SK-N-SH (cell line): Measurements from ENCODE around the gene ETDA. TPM values are rescaled to one million over a fixed set of nuclear protein-coding genes. Genes with fewer than 3 reads are reported as not detected.
"Not testable (repeated sequence)": the region's sequence is repeated elsewhere in the genome, so short reads cannot be mapped to it uniquely, and the experiment has no call there.

ENCODE experiments used
- CTCF ChIA-PET: fragments of 300-600, 350-600 bp; formaldehyde crosslinking; extraction: SDS; loops from one replicate; lab custom pipeline; 2021; lab: Yijun Ruan, JAX
- POLR2A ChIA-PET: fragments of 350-600 bp; sonication (Branson Sonifier 250); formaldehyde crosslinking; extraction: SDS; loops from one replicate; lab custom pipeline; 2020; ENCODE audit warnings: antibody characterized with exemption, inconsistent platforms; lab: Yijun Ruan, JAX
- DNase-seq: peaks from one replicate; pipeline ENCODE4 v3.0.0; 2012
- H2AFZ ChIP-seq: fragments of 200-600 bp; sonication (generic); 2 replicates; pipeline ENCODE4 v1.8.1; 2016; ENCODE audit warnings: antibody characterized with exemption, mild to moderate bottlenecking, low read depth
- H3F3A ChIP-seq: fragments of 200-600 bp; sonication (generic); replicated peaks from 2 replicates; pipeline ENCODE3; 2016; ENCODE audit warnings: antibody characterized with exemption, mild to moderate bottlenecking; ENCODE audit not compliant: insufficient read depth
- H3K27ac ChIP-seq, 2 experiments: fragments of 200-500 bp in 1 of 2; fragments of 200-600 bp in 1 of 2; sonication (Bioruptor generic) in 1 of 2; sonication (generic), shearing (Covaris generic) in 1 of 2; 2 replicates each; pipeline versions ENCODE4 v1.5.1 to v1.6.1; 2014 to 2016; ENCODE audit warnings: low read depth in 2 of 2, inconsistent platforms in 1 of 2, low read length in 1 of 2, mild to moderate bottlenecking in 1 of 2, mixed read lengths in 1 of 2
- H3K27me3 ChIP-seq: fragments of 200-600 bp; sonication (generic), shearing (Covaris generic); 2 replicates; pipeline ENCODE4 v1.6.1; 2016; ENCODE audit warnings: mixed run types; ENCODE audit not compliant: insufficient read depth
- H3K36me3 ChIP-seq, 2 experiments: fragments of 200-500 bp in 1 of 2; fragments of 200-600 bp in 1 of 2; sonication (Bioruptor generic) in 1 of 2; sonication (generic) in 1 of 2; replicated peaks in 1 of 2; 2 replicates each; pipeline versions ENCODE3 to v1.5.1; 2014 to 2016; ENCODE audit warnings: low read length in 1 of 2, mild to moderate bottlenecking in 1 of 2; ENCODE audit not compliant: insufficient read depth in 2 of 2, control insufficient read depth in 1 of 2
- H3K4me1 ChIP-seq, 2 experiments: fragments of 200-500 bp in 1 of 2; fragments of 200-600 bp in 1 of 2; sonication (Bioruptor generic) in 1 of 2; sonication (generic), shearing (Covaris generic) in 1 of 2; 2 replicates each; pipeline versions ENCODE4 v1.5.1 to v1.6.1; 2014 to 2016; ENCODE audit warnings: low read depth in 1 of 2, low read length in 1 of 2, mixed run types in 1 of 2; ENCODE audit not compliant: insufficient read depth in 2 of 2, control insufficient read depth in 1 of 2
- H3K4me2 ChIP-seq: fragments of 200-600 bp; sonication (generic), shearing (Covaris generic); 2 replicates; pipeline ENCODE4 v1.6.1; 2017; ENCODE audit warnings: mixed run types
- H3K4me3 ChIP-seq, 2 experiments: fragments of 200-500 bp in 1 of 2; fragments of 200-600 bp in 1 of 2; sonication (Bioruptor generic) in 1 of 2; sonication (generic), shearing (Covaris generic) in 1 of 2; 2 replicates each; pipeline versions ENCODE4 v1.5.1 to v1.8.1; 2014 to 2016; ENCODE audit warnings: low read depth in 2 of 2, inconsistent platforms in 1 of 2, low read length in 1 of 2, mild to moderate bottlenecking in 1 of 2, mixed read lengths in 1 of 2, moderate library complexity in 1 of 2
- H3K79me2 ChIP-seq: fragments of 200-600 bp; sonication (generic); 2 replicates; pipeline ENCODE4 v1.8.1; 2017; ENCODE audit warnings: mild to moderate bottlenecking; ENCODE audit not compliant: insufficient read depth
- H3K9ac ChIP-seq: fragments of 200-600 bp; sonication (generic); 2 replicates; pipeline ENCODE4 v1.6.1; 2017; ENCODE audit warnings: mixed run types
- H3K9me2 ChIP-seq: fragments of 200-600 bp; sonication (generic); 2 replicates; pipeline ENCODE4 v1.6.1; 2017; ENCODE audit warnings: mixed run types
- H3K9me3 ChIP-seq: fragments of 200-600 bp; sonication (generic); 2 replicates; pipeline ENCODE4 v1.6.1; 2017; ENCODE audit warnings: mixed run types, mild to moderate bottlenecking, moderate library complexity
- H4K20me1 ChIP-seq: fragments of 200-600 bp; sonication (generic); 2 replicates; pipeline ENCODE4 v1.6.1; 2017; ENCODE audit warnings: mild to moderate bottlenecking, mixed run types; ENCODE audit not compliant: insufficient read depth
- ELF1 ChIP-seq: IDR thresholded peaks from 2 replicates; pipeline ENCODE4 v1.4.0; 2012
- EP300 ChIP-seq, 2 experiments: IDR thresholded peaks; 2 replicates each; pipeline versions ENCODE4 v1.4.0 to v1.6.1; 2012; ENCODE audit warnings: borderline replicate concordance in 1 of 2, low read depth in 1 of 2, low read length in 1 of 2
- EZH2phosphoT487 ChIP-seq: fragments of 200-600 bp; sonication (generic); IDR thresholded peaks from 2 replicates; pipeline ENCODE4 v1.6.1; 2017; ENCODE audit warnings: low read depth, mixed run types, mild to moderate bottlenecking, antibody characterized with exemption, moderate library complexity, borderline replicate concordance
- FOXM1 ChIP-seq: IDR thresholded peaks from 2 replicates; pipeline ENCODE4 v1.4.0; 2012; ENCODE audit warnings: low read depth, mild to moderate bottlenecking
- GATA2 ChIP-seq: sonication (generic); formaldehyde crosslinking; IDR thresholded peaks from 2 replicates; pipeline ENCODE4 v1.5.0; 2020; ENCODE audit warnings: mild to moderate bottlenecking, missing genetic modification reagents
- JUND ChIP-seq: IDR thresholded peaks from 2 replicates; pipeline ENCODE4 v1.4.0; 2012
- NFIC ChIP-seq: IDR thresholded peaks from 2 replicates; pipeline ENCODE4 v1.4.0; 2012; ENCODE audit warnings: borderline replicate concordance
- POLR2AphosphoS5 ChIP-seq: IDR thresholded peaks from 2 replicates; pipeline ENCODE4 v1.6.1; 2012; ENCODE audit warnings: low read depth, low read length
- RAD21 ChIP-seq: IDR thresholded peaks from 2 replicates; pipeline ENCODE4 v1.6.1; 2012; ENCODE audit warnings: mild to moderate bottlenecking, low read length
- RFX5 ChIP-seq: IDR thresholded peaks from 2 replicates; pipeline ENCODE4 v1.6.1; 2012; ENCODE audit warnings: mild to moderate bottlenecking, improper control_type of control experiment, low read length
- TCF12 ChIP-seq: IDR thresholded peaks from 2 replicates; pipeline ENCODE4 v1.4.0; 2012
- WGBS: methylation state at CpG from one replicate; pipeline ENCODE4 v1.1.6; 2017; ENCODE audit warnings: low lambda C conversion rate; 5-methylcytosine and 5-hydroxymethylcytosine counted together
- polyA plus RNA-seq, 3 experiments: library from polyadenylated mRNA; depleted of rRNA; stranded (reverse); fragments of >200 nt; gene quantifications; 2 replicates each; pipeline ENCODE4 v1.2.3, GENCODE V29; 2012
- TF ChIP-seq, protein P1 (sequence below): fragments of 200-600 bp; sonication (generic); IDR thresholded peaks from 2 replicates; pipeline ENCODE4 v1.6.1; 2017; ENCODE audit warnings: antibody characterized with exemption, mild to moderate bottlenecking, moderate library complexity
- TF ChIP-seq, protein P2 (sequence below): fragments of 150-350 bp; IDR thresholded peaks from 2 replicates; pipeline ENCODE4 v1.6.1; 2016; ENCODE audit warnings: mild to moderate bottlenecking, low read depth, low read length
- TF ChIP-seq, protein P3 (sequence below): IDR thresholded peaks from 2 replicates; pipeline ENCODE4 v1.6.1; 2012; ENCODE audit warnings: mild to moderate bottlenecking, low read depth, low read length, moderate library complexity

Gene ETDA
- polyA plus RNA-seq (2012; rRNA removed) = not detected in 2 replicates
- not detected in 2 replicates for polyA plus RNA-seq (2012; cell fraction: cytosol; rRNA removed)
- not detected in 2 replicates for polyA plus RNA-seq (2012; cell fraction: nucleus; rRNA removed)

GRCh38 chrX:135252011-135252518 is at the start of gene ETDA:
Gene ETDA, plus strand, starts transcription at chrX:135252061. Its CDS starts 1,216 bp downstream, at chrX:135253277.
- H4K20me1 ChIP-seq, H3K9me3 ChIP-seq, H3K27ac ChIP-seq, H3F3A ChIP-seq, H2AFZ ChIP-seq, H3K36me3 ChIP-seq, CTCF ChIA-PET, H3K4me1 ChIP-seq, H3K9ac ChIP-seq, POLR2A ChIA-PET, H3K27me3 ChIP-seq, H3K4me2 ChIP-seq, H3K4me3 ChIP-seq, H3K79me2 ChIP-seq, DNase-seq, H3K9me2 ChIP-seq: not testable (repeated sequence)
- WGBS = no CpG with 5 or more reads among the region's 1 CpG

DNA sequence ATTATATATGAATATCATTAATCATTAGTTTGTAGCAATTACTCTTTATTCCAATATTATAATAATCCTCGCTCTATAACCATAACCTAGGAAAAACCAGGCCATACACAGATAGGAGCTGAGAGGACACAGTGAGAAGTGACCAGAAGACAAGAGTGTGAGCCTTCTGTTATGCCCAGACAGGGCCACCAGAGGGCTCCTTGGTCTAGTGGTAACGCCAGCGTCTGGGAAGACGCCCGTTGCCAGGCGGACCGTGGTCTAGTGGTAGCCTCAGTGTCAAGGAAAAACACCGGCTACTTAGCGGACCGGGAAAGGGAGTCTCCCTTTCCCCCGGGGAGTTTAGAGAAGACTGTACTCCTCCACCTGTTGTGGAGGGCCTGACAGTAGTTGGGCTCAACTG is 45.4 kb upstream of the ETDA start:
- H3K79me2 ChIP-seq, H3K9me3 ChIP-seq, H3K9ac ChIP-seq, H4K20me1 ChIP-seq, H2AFZ ChIP-seq, H3K4me3 ChIP-seq, DNase-seq, H3K4me1 ChIP-seq, H3K9me2 ChIP-seq, H3F3A ChIP-seq, H3K4me2 ChIP-seq, H3K36me3 ChIP-seq, H3K27me3 ChIP-seq, POLR2A ChIA-PET, H3K27ac ChIP-seq: not testable (repeated sequence)
- WGBS = 0% methylated on average over 2 of the region's 11 CpGs
- 0 out of 2 replicates have a peak, but pooled peaks have one; percentile 13 for TF ChIP-seq RAD21
- TF ChIP-seq, protein P1, sequence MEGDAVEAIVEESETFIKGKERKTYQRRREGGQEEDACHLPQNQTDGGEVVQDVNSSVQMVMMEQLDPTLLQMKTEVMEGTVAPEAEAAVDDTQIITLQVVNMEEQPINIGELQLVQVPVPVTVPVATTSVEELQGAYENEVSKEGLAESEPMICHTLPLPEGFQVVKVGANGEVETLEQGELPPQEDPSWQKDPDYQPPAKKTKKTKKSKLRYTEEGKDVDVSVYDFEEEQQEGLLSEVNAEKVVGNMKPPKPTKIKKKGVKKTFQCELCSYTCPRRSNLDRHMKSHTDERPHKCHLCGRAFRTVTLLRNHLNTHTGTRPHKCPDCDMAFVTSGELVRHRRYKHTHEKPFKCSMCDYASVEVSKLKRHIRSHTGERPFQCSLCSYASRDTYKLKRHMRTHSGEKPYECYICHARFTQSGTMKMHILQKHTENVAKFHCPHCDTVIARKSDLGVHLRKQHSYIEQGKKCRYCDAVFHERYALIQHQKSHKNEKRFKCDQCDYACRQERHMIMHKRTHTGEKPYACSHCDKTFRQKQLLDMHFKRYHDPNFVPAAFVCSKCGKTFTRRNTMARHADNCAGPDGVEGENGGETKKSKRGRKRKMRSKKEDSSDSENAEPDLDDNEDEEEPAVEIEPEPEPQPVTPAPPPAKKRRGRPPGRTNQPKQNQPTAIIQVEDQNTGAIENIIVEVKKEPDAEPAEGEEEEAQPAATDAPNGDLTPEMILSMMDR = peak; percentile 61
- CTCF ChIA-PET = interaction anchor here (0.8 kb wide), 1 partner anchor 126 kb away, joined by 3 read pairs; no protein-coding TSS in a partner anchor

GRCh38 chrX:135213200-135213844 is 38.5 kb upstream of the ETDA start:
- H3K27me3 ChIP-seq = peaks cover 8% of the 10 kb centered on the region
- no peaks in the 10 kb centered on the region for H4K20me1 ChIP-seq
- no peaks in the 10 kb centered on the region for H3K36me3 ChIP-seq
- H3K4me1 ChIP-seq = no peaks in the 10 kb centered on the region
- DNase-seq = no peak
- 52% methylated on average over 8 of the region's 8 CpGs for WGBS
- H3K4me3 ChIP-seq = no peak overlapping the region
- H3K27ac ChIP-seq = no peak overlapping the region
- no peaks in the 10 kb centered on the region for H3K9me3 ChIP-seq
- ChIA-PET CTCF (no interaction called here), POLR2A (no interaction called here)
- no peak overlapping the region for H3K4me2 ChIP-seq
- no peaks in the 10 kb centered on the region for H3K79me2 ChIP-seq
- no peaks in the 10 kb centered on the region for H3F3A ChIP-seq
- H3K9me2 ChIP-seq = no peaks in the 10 kb centered on the region
- no peak overlapping the region for H2AFZ ChIP-seq
- H3K9ac ChIP-seq = no peak overlapping the region
- TF ChIP-seq EZH2phosphoT487 (no peak), JUND (no peak), FOXM1 (no peak), POLR2AphosphoS5 (no peak), NFIC (no peak), GATA2 (CRISPR knock-in tag) (no peak), EP300 (IDR thresholded peaks at IDR 0.05; ENCODE audit: borderline replicate concordance in 1 of 2, low read depth in 1 of 2, low read length in 1 of 2) (no peak), RFX5 (no peak), ELF1 (no peak), TCF12 (no peak), RAD21 (no peak)
- TF ChIP-seq, protein P2, sequence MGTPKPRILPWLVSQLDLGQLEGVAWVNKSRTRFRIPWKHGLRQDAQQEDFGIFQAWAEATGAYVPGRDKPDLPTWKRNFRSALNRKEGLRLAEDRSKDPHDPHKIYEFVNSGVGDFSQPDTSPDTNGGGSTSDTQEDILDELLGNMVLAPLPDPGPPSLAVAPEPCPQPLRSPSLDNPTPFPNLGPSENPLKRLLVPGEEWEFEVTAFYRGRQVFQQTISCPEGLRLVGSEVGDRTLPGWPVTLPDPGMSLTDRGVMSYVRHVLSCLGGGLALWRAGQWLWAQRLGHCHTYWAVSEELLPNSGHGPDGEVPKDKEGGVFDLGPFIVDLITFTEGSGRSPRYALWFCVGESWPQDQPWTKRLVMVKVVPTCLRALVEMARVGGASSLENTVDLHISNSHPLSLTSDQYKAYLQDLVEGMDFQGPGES = no peak
- TF ChIP-seq, protein P3, sequence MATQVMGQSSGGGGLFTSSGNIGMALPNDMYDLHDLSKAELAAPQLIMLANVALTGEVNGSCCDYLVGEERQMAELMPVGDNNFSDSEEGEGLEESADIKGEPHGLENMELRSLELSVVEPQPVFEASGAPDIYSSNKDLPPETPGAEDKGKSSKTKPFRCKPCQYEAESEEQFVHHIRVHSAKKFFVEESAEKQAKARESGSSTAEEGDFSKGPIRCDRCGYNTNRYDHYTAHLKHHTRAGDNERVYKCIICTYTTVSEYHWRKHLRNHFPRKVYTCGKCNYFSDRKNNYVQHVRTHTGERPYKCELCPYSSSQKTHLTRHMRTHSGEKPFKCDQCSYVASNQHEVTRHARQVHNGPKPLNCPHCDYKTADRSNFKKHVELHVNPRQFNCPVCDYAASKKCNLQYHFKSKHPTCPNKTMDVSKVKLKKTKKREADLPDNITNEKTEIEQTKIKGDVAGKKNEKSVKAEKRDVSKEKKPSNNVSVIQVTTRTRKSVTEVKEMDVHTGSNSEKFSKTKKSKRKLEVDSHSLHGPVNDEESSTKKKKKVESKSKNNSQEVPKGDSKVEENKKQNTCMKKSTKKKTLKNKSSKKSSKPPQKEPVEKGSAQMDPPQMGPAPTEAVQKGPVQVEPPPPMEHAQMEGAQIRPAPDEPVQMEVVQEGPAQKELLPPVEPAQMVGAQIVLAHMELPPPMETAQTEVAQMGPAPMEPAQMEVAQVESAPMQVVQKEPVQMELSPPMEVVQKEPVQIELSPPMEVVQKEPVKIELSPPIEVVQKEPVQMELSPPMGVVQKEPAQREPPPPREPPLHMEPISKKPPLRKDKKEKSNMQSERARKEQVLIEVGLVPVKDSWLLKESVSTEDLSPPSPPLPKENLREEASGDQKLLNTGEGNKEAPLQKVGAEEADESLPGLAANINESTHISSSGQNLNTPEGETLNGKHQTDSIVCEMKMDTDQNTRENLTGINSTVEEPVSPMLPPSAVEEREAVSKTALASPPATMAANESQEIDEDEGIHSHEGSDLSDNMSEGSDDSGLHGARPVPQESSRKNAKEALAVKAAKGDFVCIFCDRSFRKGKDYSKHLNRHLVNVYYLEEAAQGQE = no peak
